K562 (cell line): Measurements from ENCODE around the gene NFKB2. TPM values are rescaled to one million over a fixed set of nuclear protein-coding genes. Genes with fewer than 3 reads are reported as not detected.

ENCODE experiments used
- BDP1 ChIP-seq: IDR thresholded peaks from 3 replicates; pipeline ENCODE4 v1.6.1; 2011; ENCODE audit not compliant: insufficient read length, insufficient read depth
- CHD2 ChIP-seq: IDR thresholded peaks from 2 replicates; pipeline ENCODE4 v1.6.1; 2011; ENCODE audit warnings: low read depth, low read length
- E2F6 ChIP-seq, 2 experiments: IDR thresholded peaks; 2 replicates each; pipeline ENCODE4 v1.6.1; 2011; ENCODE audit warnings: borderline replicate concordance in 1 of 2, control low read depth in 1 of 2, low read depth in 1 of 2, low read length in 1 of 2, mild to moderate bottlenecking in 1 of 2, mixed read lengths in 1 of 2, moderate library complexity in 1 of 2; ENCODE audit not compliant: insufficient read depth in 1 of 2, insufficient read length in 1 of 2, poor library complexity in 1 of 2, severe bottlenecking in 1 of 2; ENCODE audit errors: extremely low read depth in 1 of 2
- HMBOX1 ChIP-seq: sonication (generic); IDR thresholded peaks from 2 replicates; pipeline ENCODE4 v1.6.1; 2016
- MAX ChIP-seq: sonication (generic); formaldehyde crosslinking; IDR thresholded peaks from 2 replicates; pipeline ENCODE4 v1.9.0; 2022; ENCODE audit warnings: mild to moderate bottlenecking, missing genetic modification reagents
- MBD2 ChIP-seq: sonication (generic); IDR thresholded peaks from 2 replicates; pipeline ENCODE4 v1.6.1; 2016; ENCODE audit warnings: low read depth, borderline replicate concordance
- MGA ChIP-seq: fragments of 450-650 bp; IDR thresholded peaks from 2 replicates; pipeline ENCODE4 v1.6.1; 2016; ENCODE audit warnings: mild to moderate bottlenecking, moderate library complexity
- SIN3B ChIP-seq: fragments of 450-650 bp; IDR thresholded peaks from 2 replicates; pipeline ENCODE4 v1.6.1; 2017; ENCODE audit warnings: low read depth, mild to moderate bottlenecking, moderate library complexity
- SNRNP70 ChIP-seq: fragments of 200-400 bp; formaldehyde crosslinking; optimal IDR thresholded peaks from 2 replicates; pipeline ENCODE3; 2017; ENCODE audit warnings: low read depth, low read length
- ZBTB12 ChIP-seq: fragments of 250-450 bp; sonication (Bioruptor Pico); IDR thresholded peaks from 2 replicates; pipeline ENCODE4 v1.4.0; 2020
- ZNF146 ChIP-seq: IDR thresholded peaks from one replicate; pipeline ENCODE4 v1.6.1; 2018; ENCODE audit warnings: missing compliant biosample characterization; ENCODE audit not compliant: unreplicated experiment
- ZNF274 ChIP-seq: IDR thresholded peaks from 2 replicates; pipeline ENCODE4 v1.6.1; 2011; ENCODE audit warnings: low read depth, mild to moderate bottlenecking, low read length, moderate library complexity, borderline replicate concordance
- polyA plus RNA-seq, 8 experiments: library from polyadenylated mRNA; depleted of rRNA in 4 of 8; stranded (reverse) in 5 of 8; unstranded in 3 of 8; fragments of >200 nt; fragmentation: Nextera tagmentation in 2 of 8; fragmentation: Illumina TruSeq in 1 of 8; extraction: Ambion mirVana in 2 of 8; extraction: Trizol in 1 of 8; gene quantifications; 2 replicates each; pipeline versions ENCODE4 v1.2.1 to v1.2.3, GENCODE V29; 2011 to 2014; ENCODE audit warnings: inconsistent platforms in 1 of 8, missing spikeins in 1 of 8
- total RNA-seq, 7 experiments: library from RNA; depleted of rRNA in 6 of 7; stranded (reverse); fragments of >200 nt in 6 of 7; fragmentation: Illumina TruSeq in 2 of 7; extraction: Trizol in 2 of 7; gene quantifications; 2 replicates each; pipeline versions ENCODE4 v1.2.1 to v1.2.3, GENCODE V29; 2011 to 2021; ENCODE audit warnings: low replicate concordance in 1 of 7

Gene NFKB2
- total and polyA plus RNA-seq, 9 of the 15 experiments (the other 6 are each of a cell fraction or from before 2014, with no cell fraction given): 0.07 to 20.3 (median 7.9) TPM

- 0 out of 2 replicates have a peak, but pooled peaks have one; percentile 16 for TF ChIP-seq HMBOX1
- TF ChIP-seq ZBTB12 (CRISPR knock-in tag): no peak
- 0 out of 2 replicates have a peak, but pooled peaks have one; percentile 23 for TF ChIP-seq MGA
- peak in 1 of 2 experiments; percentile 27 for TF ChIP-seq E2F6 (IDR thresholded peaks at IDR 0.05; ENCODE audit: borderline replicate concordance in 1 of 2, extremely low read depth in 1 of 2, insufficient read depth in 1 of 2, insufficient read length in 1 of 2, low read depth in 1 of 2, low read length in 1 of 2, poor library complexity in 1 of 2, severe bottlenecking in 1 of 2)
- TF ChIP-seq BDP1: no peak
- no peak for TF ChIP-seq ZNF146 (CRISPR knock-in tag)
- no peak for TF ChIP-seq SIN3B
- TF ChIP-seq CHD2: 0 out of 2 replicates have a peak, but pooled peaks have one; percentile 22
- TF ChIP-seq ZNF274: no peak
- no peak for TF ChIP-seq MBD2
- TF ChIP-seq SNRNP70: no peak
- peak; percentile 62; the same call in 1 of the 2 replicates for TF ChIP-seq MAX (CRISPR knock-in tag)
Observed at GRCh38 chr10:102396317-102396650, 779 bp downstream of the NFKB2 start (continued).
